Fibroblast of pulmonary artery (primary cell): Measurements from ENCODE around the gene PLXND1.

Experiments used
- DNase-seq: peaks from one replicate; pipeline ENCODE4 v3.0.0-alpha.2; 2010; ENCODE audit warnings: low read depth
- H3K4me3 ChIP-seq: replicated peaks from 2 replicates; pipeline ENCODE4 v1.5.1; 2011; ENCODE audit warnings: low read depth, mild to moderate bottlenecking, control low read depth, low read length, moderate library complexity
- TF ChIP-seq, protein P1 (sequence below): IDR thresholded peaks from 2 replicates; pipeline ENCODE4 v1.5.1; 2011; ENCODE audit warnings: mild to moderate bottlenecking, control low read depth, low read length, inconsistent platforms; ENCODE audit errors: missing control alignments

Gene PLXND1

DNA sequence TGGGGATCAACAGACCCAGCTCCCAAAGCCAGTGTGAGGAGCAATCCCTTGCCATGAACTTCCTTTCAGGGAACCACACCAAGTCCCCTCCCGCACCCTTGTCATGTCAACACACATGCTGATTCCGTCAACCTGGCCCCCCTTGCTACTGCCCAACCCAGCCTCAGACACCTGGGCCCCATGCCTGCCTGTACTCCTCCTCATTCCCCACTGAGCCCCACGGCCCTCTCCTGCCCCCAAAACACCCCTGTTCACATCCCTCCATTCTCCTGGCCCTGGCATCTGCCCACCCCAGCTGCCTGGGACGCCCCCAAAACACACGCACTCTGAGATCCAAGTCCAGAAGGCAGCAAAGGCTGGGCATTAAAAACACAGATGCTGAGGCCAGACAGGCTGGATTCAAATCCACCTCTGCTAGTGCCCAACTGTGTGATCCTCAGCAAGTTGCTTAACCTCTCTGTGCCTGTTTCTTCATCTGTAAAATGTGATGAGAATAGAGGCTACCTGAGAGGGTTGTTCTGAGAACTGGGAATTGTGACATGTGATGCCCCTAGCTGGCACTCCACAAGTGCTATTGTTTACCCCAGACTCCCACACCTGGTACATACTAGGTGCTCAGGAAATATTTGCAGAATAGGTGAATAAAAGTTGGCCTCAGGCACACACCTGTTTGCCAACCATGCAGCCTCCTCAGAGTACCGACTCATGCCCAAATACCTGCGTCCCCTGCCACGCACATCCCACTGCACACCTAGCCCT is 2.3 kb downstream of the PLXND1 start:
- peak overlapping the region; percentile 90 for H3K4me3 ChIP-seq
- TF ChIP-seq, protein P1, sequence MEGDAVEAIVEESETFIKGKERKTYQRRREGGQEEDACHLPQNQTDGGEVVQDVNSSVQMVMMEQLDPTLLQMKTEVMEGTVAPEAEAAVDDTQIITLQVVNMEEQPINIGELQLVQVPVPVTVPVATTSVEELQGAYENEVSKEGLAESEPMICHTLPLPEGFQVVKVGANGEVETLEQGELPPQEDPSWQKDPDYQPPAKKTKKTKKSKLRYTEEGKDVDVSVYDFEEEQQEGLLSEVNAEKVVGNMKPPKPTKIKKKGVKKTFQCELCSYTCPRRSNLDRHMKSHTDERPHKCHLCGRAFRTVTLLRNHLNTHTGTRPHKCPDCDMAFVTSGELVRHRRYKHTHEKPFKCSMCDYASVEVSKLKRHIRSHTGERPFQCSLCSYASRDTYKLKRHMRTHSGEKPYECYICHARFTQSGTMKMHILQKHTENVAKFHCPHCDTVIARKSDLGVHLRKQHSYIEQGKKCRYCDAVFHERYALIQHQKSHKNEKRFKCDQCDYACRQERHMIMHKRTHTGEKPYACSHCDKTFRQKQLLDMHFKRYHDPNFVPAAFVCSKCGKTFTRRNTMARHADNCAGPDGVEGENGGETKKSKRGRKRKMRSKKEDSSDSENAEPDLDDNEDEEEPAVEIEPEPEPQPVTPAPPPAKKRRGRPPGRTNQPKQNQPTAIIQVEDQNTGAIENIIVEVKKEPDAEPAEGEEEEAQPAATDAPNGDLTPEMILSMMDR, result no peak
- DNase-seq, result no peak

DNA sequence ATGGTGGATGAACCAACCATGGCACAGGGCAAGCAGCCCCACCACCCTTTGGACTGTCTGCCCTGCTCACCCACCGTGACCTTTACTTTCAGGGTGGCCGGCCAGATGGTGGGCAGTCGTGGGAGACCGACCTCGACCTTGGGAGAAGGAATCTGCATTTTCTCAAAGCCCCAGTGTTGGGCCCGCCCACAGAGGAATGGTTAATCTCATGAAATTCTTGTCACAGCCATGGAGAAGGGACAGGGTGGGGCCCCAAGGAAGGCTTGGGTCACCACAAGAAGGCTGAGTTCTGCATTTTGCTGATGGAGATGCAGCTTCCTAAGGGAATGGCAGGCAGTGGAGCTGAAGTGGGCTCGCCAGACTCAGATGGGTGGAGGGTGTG is 2.9 kb downstream of the PLXND1 start:
- H3K4me3 ChIP-seq, result peak overlapping the region; percentile 90
- TF ChIP-seq, protein P1, result no peak
- no peak for DNase-seq

GRCh38 chr3:129602730-129603560 is 3.5 kb downstream of the PLXND1 start:
- peak; percentile 95 for DNase-seq
- H3K4me3 ChIP-seq, result peak overlapping the region; percentile 90
- TF ChIP-seq, protein P1, result no peak

DNA sequence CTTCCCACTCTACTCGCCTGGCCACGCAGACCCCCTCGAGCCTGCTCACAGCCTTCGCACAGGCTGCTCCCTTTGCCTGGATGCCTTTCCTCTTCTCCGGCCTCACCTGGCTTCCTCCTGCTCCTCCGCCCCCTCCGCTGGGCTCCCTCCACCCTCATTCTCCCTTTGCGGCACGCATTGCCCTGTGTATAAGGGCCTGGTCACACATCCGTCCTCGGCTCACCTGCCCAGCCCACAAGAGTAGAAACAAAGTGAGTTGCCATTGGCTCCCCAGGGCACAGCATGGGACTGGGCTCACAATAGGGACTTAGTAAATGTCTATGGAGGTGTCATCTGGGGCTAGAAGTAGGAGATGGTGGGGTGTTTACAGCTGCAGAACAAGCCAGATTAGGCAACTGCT is 4.2 kb downstream of the PLXND1 start:
- H3K4me3 ChIP-seq, result peak overlapping the region; percentile 90
- TF ChIP-seq, protein P1, result no peak
- no peak for DNase-seq

- no peak for DNase-seq
- no peak overlapping the region for H3K4me3 ChIP-seq
- TF ChIP-seq, protein P1, result no peak
These were observed 4.8 kb downstream of the PLXND1 start for GRCh38 chr3:129601713-129602112.

DNA sequence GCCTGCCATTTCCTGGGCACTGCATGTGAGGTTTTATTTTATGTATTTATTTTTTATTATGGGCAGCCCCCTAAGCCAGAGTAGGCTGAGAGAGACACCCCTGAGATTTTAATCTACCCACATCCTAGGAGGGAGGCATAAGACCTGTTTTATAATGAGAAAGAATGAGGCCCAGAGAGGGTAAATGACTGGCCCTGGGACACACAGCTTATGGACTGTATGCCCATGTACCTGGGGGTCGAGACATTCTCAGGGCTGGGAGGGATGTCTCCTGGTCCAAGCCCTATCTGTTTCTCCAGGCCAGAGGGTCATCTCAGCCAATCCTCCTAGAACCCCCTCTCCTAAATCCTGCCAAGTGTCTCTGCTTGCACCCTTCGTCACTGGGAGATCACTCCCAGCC is 6.1 kb downstream of the PLXND1 start:
- TF ChIP-seq, protein P1, result no peak
- no peak for DNase-seq
- no peak overlapping the region for H3K4me3 ChIP-seq
